IMR-90 (cell line): ENCODE results near the gene RAX2. TPM values are rescaled to one million over a fixed set of nuclear protein-coding genes. Genes with fewer than 3 reads are reported as not detected.

Experiments
- ATAC-seq: fragments of 200-7000 bp; cut with Tn5 transposase; 2 replicates; pipeline ENCODE4 v1.9.1; 2020; ENCODE audit warnings: low read depth, mild to moderate bottlenecking, moderate library complexity
- BruUV-seq: library from RNA; stranded (reverse); fragments of 400-500 nt; replicated peaks from 2 replicates; lab custom pipeline; 2021; lab: Mats Ljungman, UMichigan
- CTCF ChIA-PET: fragments of 300-600 bp; formaldehyde crosslinking; extraction: SDS; loops from one replicate; lab custom pipeline; 2021; ENCODE audit warnings: antibody characterized with exemption; lab: Yijun Ruan, JAX
- POLR2A ChIA-PET: fragments of 300-600 bp; sonication (Branson Sonifier 250); formaldehyde crosslinking; loops from one replicate; lab custom pipeline; 2022; ENCODE audit warnings: antibody characterized with exemption; ENCODE audit not compliant: unreplicated experiment; lab: Charles Lee
- DNase-seq: peaks from one replicate; pipeline ENCODE4 v3.0.0; 2013
- H2AFZ ChIP-seq: replicated peaks from 2 replicates; pipeline ENCODE3; 2013; ENCODE audit warnings: low read length, mild to moderate bottlenecking; ENCODE audit not compliant: poor library complexity
- H2AK5ac ChIP-seq: 2 replicates; pipeline ENCODE4 v1.6.1; 2013; ENCODE audit warnings: low read depth, low read length, inconsistent platforms
- H2AK9ac ChIP-seq: replicated peaks from 2 replicates; pipeline ENCODE3; 2013; ENCODE audit warnings: mild to moderate bottlenecking, low read depth, low read length, moderate library complexity; ENCODE audit not compliant: poor library complexity
- H2BK120ac ChIP-seq: 2 replicates; pipeline ENCODE4 v1.6.1; 2013; ENCODE audit warnings: low read depth, low read length, inconsistent platforms
- H2BK15ac ChIP-seq: 3 replicates; pipeline ENCODE4 v1.6.1; 2013; ENCODE audit warnings: low read depth, low read length, inconsistent platforms
- H2BK20ac ChIP-seq: 2 replicates; pipeline ENCODE4 v1.6.1; 2013; ENCODE audit warnings: low read depth, mild to moderate bottlenecking, inconsistent platforms, low read length, moderate library complexity
- H2BK5ac ChIP-seq: 2 replicates; pipeline ENCODE4 v1.6.1; 2013; ENCODE audit warnings: mild to moderate bottlenecking, low read depth, low read length, inconsistent platforms; ENCODE audit not compliant: poor library complexity, severe bottlenecking
- H3K14ac ChIP-seq: replicated peaks from 2 replicates; pipeline ENCODE4 v1.6.1; 2013; ENCODE audit warnings: low read depth, low read length, inconsistent platforms
- H3K18ac ChIP-seq: 2 replicates; pipeline ENCODE4 v1.6.1; 2013; ENCODE audit warnings: low read depth, low read length, control low read depth
- H3K23ac ChIP-seq: 2 replicates; pipeline ENCODE4 v1.6.1; 2013; ENCODE audit warnings: low read depth, low read length, inconsistent platforms
- H3K27ac ChIP-seq: 2 replicates; pipeline ENCODE4 v1.5.1; 2013; ENCODE audit warnings: mild to moderate bottlenecking, control low read depth, low read length; ENCODE audit not compliant: insufficient read depth
- H3K27me3 ChIP-seq: 2 replicates; pipeline ENCODE4 v1.6.1; 2013; ENCODE audit warnings: low read length; ENCODE audit not compliant: control insufficient read depth, insufficient read depth
- H3K36me3 ChIP-seq: 2 replicates; pipeline ENCODE4 v1.6.1; 2013; ENCODE audit warnings: low read length, mixed read lengths; ENCODE audit not compliant: control insufficient read depth, insufficient read depth
- H3K4ac ChIP-seq: 2 replicates; pipeline ENCODE4 v1.6.1; 2013; ENCODE audit warnings: low read depth, low read length, inconsistent platforms
- H3K4me1 ChIP-seq: 2 replicates; pipeline ENCODE4 v1.6.1; 2013; ENCODE audit warnings: low read length, mixed read lengths; ENCODE audit not compliant: control insufficient read depth, insufficient read depth
- H3K4me2 ChIP-seq: 2 replicates; pipeline ENCODE4 v1.6.1; 2013; ENCODE audit warnings: low read depth, mild to moderate bottlenecking, control low read depth, low read length, moderate library complexity
- H3K4me3 ChIP-seq: 2 replicates; pipeline ENCODE4 v1.5.1; 2013; ENCODE audit warnings: low read depth, mild to moderate bottlenecking, control low read depth, low read length, moderate library complexity; ENCODE audit not compliant: insufficient read depth
- H3K56ac ChIP-seq: 2 replicates; pipeline ENCODE4 v1.6.1; 2013; ENCODE audit warnings: low read length, inconsistent platforms; ENCODE audit not compliant: insufficient read depth; ENCODE audit errors: extremely low read depth
- H3K79me1 ChIP-seq, 2 experiments: 2 replicates each; pipeline ENCODE4 v1.6.1; 2013; ENCODE audit warnings: low read length in 2 of 2, inconsistent platforms in 1 of 2, low read depth in 1 of 2
- H3K9ac ChIP-seq: 2 replicates; pipeline ENCODE4 v1.6.1; 2013; ENCODE audit warnings: low read depth, low read length, control low read depth
- H3K9me1 ChIP-seq: 2 replicates; pipeline ENCODE4 v1.6.1; 2013; ENCODE audit warnings: low read length, inconsistent platforms; ENCODE audit not compliant: insufficient read depth
- H3K9me3 ChIP-seq: 2 replicates; pipeline ENCODE4 v1.6.1; 2013; ENCODE audit warnings: low read length; ENCODE audit not compliant: control insufficient read depth, insufficient read depth
- H4K20me1 ChIP-seq: 2 replicates; pipeline ENCODE4 v1.6.1; 2013; ENCODE audit warnings: low read length, inconsistent platforms; ENCODE audit not compliant: insufficient read depth
- H4K5ac ChIP-seq: 2 replicates; pipeline ENCODE4 v1.6.1; 2013; ENCODE audit warnings: mild to moderate bottlenecking, low read depth, low read length, control low read depth
- H4K8ac ChIP-seq, 2 experiments: 2 replicates each; pipeline ENCODE4 v1.6.1; 2013; ENCODE audit warnings: low read depth in 2 of 2, low read length in 2 of 2, control low read depth in 1 of 2, inconsistent platforms in 1 of 2
- H4K91ac ChIP-seq: 2 replicates; pipeline ENCODE4 v1.6.1; 2013; ENCODE audit warnings: low read depth, low read length, inconsistent platforms; ENCODE audit not compliant: insufficient read depth
- BHLHE40 ChIP-seq: fragments of 150-350 bp; IDR thresholded peaks from 2 replicates; pipeline ENCODE4 v1.6.1; 2016; ENCODE audit warnings: mild to moderate bottlenecking, low read depth, low read length
- CEBPB ChIP-seq: IDR thresholded peaks from 2 replicates; pipeline ENCODE4 v1.6.1; 2012; ENCODE audit warnings: low read depth, low read length, improper control_type of control experiment
- CHD1 ChIP-seq: IDR thresholded peaks from 2 replicates; pipeline ENCODE4 v1.6.1; 2012; ENCODE audit warnings: low read depth, low read length, improper control_type of control experiment
- FOS ChIP-seq: fragments of 150-350 bp; IDR thresholded peaks from 2 replicates; pipeline ENCODE4 v1.6.1; 2016; ENCODE audit warnings: low read depth, low read length
- MAFK ChIP-seq: IDR thresholded peaks from 2 replicates; pipeline ENCODE4 v1.6.1; 2012; ENCODE audit warnings: low read depth, low read length, improper control_type of control experiment
- MAZ ChIP-seq: IDR thresholded peaks from 2 replicates; pipeline ENCODE4 v1.6.1; 2012; ENCODE audit warnings: low read depth, mild to moderate bottlenecking, low read length, improper control_type of control experiment, moderate library complexity, borderline replicate concordance
- MXI1 ChIP-seq: IDR thresholded peaks from 2 replicates; pipeline ENCODE4 v1.6.1; 2012; ENCODE audit warnings: low read depth, mild to moderate bottlenecking, low read length, moderate library complexity, borderline replicate concordance
- NFE2L2 ChIP-seq: fragments of 150-350 bp; IDR thresholded peaks from 2 replicates; pipeline ENCODE4 v1.6.1; 2016; ENCODE audit warnings: low read depth, mild to moderate bottlenecking, low read length
- POLR2A ChIP-seq: IDR thresholded peaks from 2 replicates; pipeline ENCODE4 v1.6.1; 2012; ENCODE audit warnings: mild to moderate bottlenecking, low read depth, low read length
- RAD21 ChIP-seq: IDR thresholded peaks from 2 replicates; pipeline ENCODE4 v1.6.1; 2012; ENCODE audit warnings: low read length, improper control_type of control experiment
- RCOR1 ChIP-seq: IDR thresholded peaks from 2 replicates; pipeline ENCODE4 v1.6.1; 2012; ENCODE audit warnings: mild to moderate bottlenecking, low read length, improper control_type of control experiment; ENCODE audit not compliant: insufficient replicate concordance
- RFX5 ChIP-seq: IDR thresholded peaks from 2 replicates; pipeline ENCODE4 v1.8.0; 2012; ENCODE audit warnings: low read depth, mild to moderate bottlenecking, low read length, moderate library complexity
- SMC3 ChIP-seq: fragments of 150-350 bp; IDR thresholded peaks from 2 replicates; pipeline ENCODE4 v1.6.1; 2016; ENCODE audit warnings: low read depth, mild to moderate bottlenecking, antibody characterized with exemption, low read length, moderate library complexity
- WGBS, 2 experiments: methylation state at CpG; one replicate each; pipeline versions ENCODE4 v1.1.5 to v1.1.7; 2013; ENCODE audit warnings: missing lambda C conversion rate in 2 of 2; ENCODE audit not compliant: insufficient read length in 1 of 2; ENCODE audit errors: extremely low coverage in 2 of 2; 5-methylcytosine and 5-hydroxymethylcytosine counted together
- dilution Hi-C: fragments of 300-500 bp; cut with HindIII; formaldehyde crosslinking; loops from one replicate; pipeline ENCODE4 v1.14.3; 2018; ENCODE audit warnings: low sequenced_read_pairs; ENCODE audit not compliant: unreplicated experiment
- in situ Hi-C: fragments of 300-500 bp; cut with MboI; formaldehyde crosslinking; loops from 3 replicates; pipeline ENCODE4 v1.14.3; 2019; ENCODE audit warnings: low sequenced_read_pairs, inconsistent platforms, mixed read lengths
- intact Hi-C: fragments of 100-400 bp; cut with micrococcal nuclease; formaldehyde crosslinking; loops from 2 replicates; pipeline ENCODE4 v1.10.0; 2022
- polyA plus RNA-seq, 3 experiments: library from polyadenylated mRNA; depleted of rRNA; stranded (reverse); fragments of >200 nt; gene quantifications; 2 replicates each; pipeline ENCODE4 v1.2.3, GENCODE V29; 2012; ENCODE audit warnings: low replicate concordance in 1 of 3
- total RNA-seq: library from RNA; depleted of rRNA; stranded (reverse); fragments of >200 nt; gene quantifications from 2 replicates; pipeline ENCODE4 v1.2.3, GENCODE V29; 2012
- TF ChIP-seq, protein P1 (sequence below): fragments of 150-350 bp; IDR thresholded peaks from 2 replicates; pipeline ENCODE4 v1.6.1; 2017; ENCODE audit warnings: mild to moderate bottlenecking, antibody characterized with exemption, low read length, low read depth
- TF ChIP-seq, protein P2 (sequence below): conservative IDR thresholded peaks from 2 replicates; pipeline ENCODE4 v1.5.1; 2012; ENCODE audit warnings: mild to moderate bottlenecking, low read depth, low read length, improper control_type of control experiment
- TF ChIP-seq, protein P3 (sequence below): fragments of 150-350 bp; IDR thresholded peaks from 2 replicates; pipeline ENCODE4 v1.6.1; 2016; ENCODE audit warnings: low read depth, mild to moderate bottlenecking, low read length, moderate library complexity, borderline replicate concordance

Gene RAX2
- total and polyA plus RNA-seq, 2 of the 4 experiments (the other 2 are of a cell fraction): not detected

DNA sequence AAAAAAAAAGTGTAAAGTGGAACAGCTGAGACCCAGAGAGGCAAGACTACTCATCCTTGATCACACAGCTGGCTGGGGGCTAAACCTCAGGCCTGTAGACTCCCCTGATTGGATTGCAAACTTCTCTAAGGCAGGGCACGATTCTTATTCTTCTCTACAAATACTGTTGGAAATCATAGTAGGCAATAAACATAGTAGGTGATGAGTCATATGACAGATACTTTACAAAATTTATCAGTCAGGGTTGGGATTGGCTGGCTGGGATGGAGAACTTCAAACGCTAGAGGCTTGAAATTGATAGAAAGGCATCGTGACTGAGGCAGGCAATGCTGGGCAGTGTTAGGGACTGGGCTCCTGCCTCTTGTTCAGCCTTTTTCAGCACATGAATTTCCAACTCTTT, 20.1 kb upstream of the RAX2 start:
- no peak overlapping the region for H2BK20ac ChIP-seq
- DNase-seq (no peak), ATAC-seq (no peak)
- no peaks in the 10 kb centered on the region for H4K20me1 ChIP-seq
- no peak overlapping the region for H3K4ac ChIP-seq
- no peaks in the 10 kb centered on the region for H3K9me1 ChIP-seq
- no peak overlapping the region for H3K14ac ChIP-seq
- no peak overlapping the region for H2AFZ ChIP-seq
- no peak overlapping the region for H2BK120ac ChIP-seq
- no peak overlapping the region for H3K23ac ChIP-seq
- H3K56ac ChIP-seq: no peak overlapping the region
- no peak overlapping the region for H4K5ac ChIP-seq
- ChIA-PET POLR2A (no interaction called here), CTCF (no interaction called here)
- H2BK15ac ChIP-seq: no peak overlapping the region
- dilution Hi-C loops (no loop called here), intact Hi-C loops (no loop called here), in situ Hi-C loops (no loop called here)
- BruUV-seq: no TSS peak
- H2AK9ac ChIP-seq: no peak overlapping the region
- H4K91ac ChIP-seq: no peak overlapping the region
- no peak overlapping the region for H4K8ac ChIP-seq
- no peak for TF ChIP-seq MXI1
- TF ChIP-seq, protein P1, sequence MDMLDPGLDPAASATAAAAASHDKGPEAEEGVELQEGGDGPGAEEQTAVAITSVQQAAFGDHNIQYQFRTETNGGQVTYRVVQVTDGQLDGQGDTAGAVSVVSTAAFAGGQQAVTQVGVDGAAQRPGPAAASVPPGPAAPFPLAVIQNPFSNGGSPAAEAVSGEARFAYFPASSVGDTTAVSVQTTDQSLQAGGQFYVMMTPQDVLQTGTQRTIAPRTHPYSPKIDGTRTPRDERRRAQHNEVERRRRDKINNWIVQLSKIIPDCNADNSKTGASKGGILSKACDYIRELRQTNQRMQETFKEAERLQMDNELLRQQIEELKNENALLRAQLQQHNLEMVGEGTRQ: no peak
- TF ChIP-seq MAZ: no peak
- no peak for TF ChIP-seq RAD21
- TF ChIP-seq SMC3: no peak
- no peak for TF ChIP-seq CEBPB
- no peak for TF ChIP-seq MAFK
- TF ChIP-seq, protein P2, sequence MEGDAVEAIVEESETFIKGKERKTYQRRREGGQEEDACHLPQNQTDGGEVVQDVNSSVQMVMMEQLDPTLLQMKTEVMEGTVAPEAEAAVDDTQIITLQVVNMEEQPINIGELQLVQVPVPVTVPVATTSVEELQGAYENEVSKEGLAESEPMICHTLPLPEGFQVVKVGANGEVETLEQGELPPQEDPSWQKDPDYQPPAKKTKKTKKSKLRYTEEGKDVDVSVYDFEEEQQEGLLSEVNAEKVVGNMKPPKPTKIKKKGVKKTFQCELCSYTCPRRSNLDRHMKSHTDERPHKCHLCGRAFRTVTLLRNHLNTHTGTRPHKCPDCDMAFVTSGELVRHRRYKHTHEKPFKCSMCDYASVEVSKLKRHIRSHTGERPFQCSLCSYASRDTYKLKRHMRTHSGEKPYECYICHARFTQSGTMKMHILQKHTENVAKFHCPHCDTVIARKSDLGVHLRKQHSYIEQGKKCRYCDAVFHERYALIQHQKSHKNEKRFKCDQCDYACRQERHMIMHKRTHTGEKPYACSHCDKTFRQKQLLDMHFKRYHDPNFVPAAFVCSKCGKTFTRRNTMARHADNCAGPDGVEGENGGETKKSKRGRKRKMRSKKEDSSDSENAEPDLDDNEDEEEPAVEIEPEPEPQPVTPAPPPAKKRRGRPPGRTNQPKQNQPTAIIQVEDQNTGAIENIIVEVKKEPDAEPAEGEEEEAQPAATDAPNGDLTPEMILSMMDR: no peak
- TF ChIP-seq RFX5: no peak
- TF ChIP-seq POLR2A: no peak
- TF ChIP-seq FOS: no peak
- no peak for TF ChIP-seq BHLHE40
- no peak for TF ChIP-seq CHD1
- no peak for TF ChIP-seq NFE2L2
- TF ChIP-seq, protein P3, sequence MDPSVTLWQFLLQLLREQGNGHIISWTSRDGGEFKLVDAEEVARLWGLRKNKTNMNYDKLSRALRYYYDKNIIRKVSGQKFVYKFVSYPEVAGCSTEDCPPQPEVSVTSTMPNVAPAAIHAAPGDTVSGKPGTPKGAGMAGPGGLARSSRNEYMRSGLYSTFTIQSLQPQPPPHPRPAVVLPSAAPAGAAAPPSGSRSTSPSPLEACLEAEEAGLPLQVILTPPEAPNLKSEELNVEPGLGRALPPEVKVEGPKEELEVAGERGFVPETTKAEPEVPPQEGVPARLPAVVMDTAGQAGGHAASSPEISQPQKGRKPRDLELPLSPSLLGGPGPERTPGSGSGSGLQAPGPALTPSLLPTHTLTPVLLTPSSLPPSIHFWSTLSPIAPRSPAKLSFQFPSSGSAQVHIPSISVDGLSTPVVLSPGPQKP: no peak
- TF ChIP-seq RCOR1: no peak
- H3K27ac ChIP-seq: no peak overlapping the region
- H3K27me3 ChIP-seq: peaks cover 10% of the 10 kb centered on the region
- H3K36me3 ChIP-seq: no peaks in the 10 kb centered on the region
- no peak overlapping the region for H3K4me3 ChIP-seq
- H3K4me2 ChIP-seq: no peak overlapping the region
- peaks cover 15% of the 10 kb centered on the region for H3K9me3 ChIP-seq
- H3K9ac ChIP-seq: no peak overlapping the region
- WGBS, 2 experiments: no CpG with 5 or more reads among the region's 3 CpGs
- H2BK5ac ChIP-seq: no peak overlapping the region
- no peaks in the 10 kb centered on the region for H3K79me1 ChIP-seq
- no peaks in the 10 kb centered on the region for H3K4me1 ChIP-seq
- H2AK5ac ChIP-seq: no peak overlapping the region
- no peak overlapping the region for H3K18ac ChIP-seq
